GM23248 (cell line): Measurements from ENCODE around the gene DENND4C. TPM values are rescaled to one million over a fixed set of nuclear protein-coding genes. Genes with fewer than 3 reads are reported as not detected.

Source experiments
- DNase-seq: peaks from one replicate; pipeline ENCODE4 v3.0.0-alpha.2; 2015
- H2AFZ ChIP-seq: fragments of 200-600 bp; sonication (generic); 2 replicates; pipeline ENCODE4 v1.6.1; 2016; ENCODE audit warnings: antibody characterized with exemption
- H3F3A ChIP-seq: fragments of 200-600 bp; sonication (generic); 2 replicates; pipeline ENCODE4 v1.6.1; 2016; ENCODE audit warnings: mild to moderate bottlenecking, antibody characterized with exemption, mixed run types; ENCODE audit not compliant: insufficient read depth
- H3K27ac ChIP-seq: fragments of 200-600 bp; sonication (generic); 2 replicates; pipeline ENCODE4 v1.5.1; 2016; ENCODE audit warnings: mild to moderate bottlenecking
- H3K27me3 ChIP-seq: fragments of 200-600 bp; sonication (generic); replicated peaks from 2 replicates; pipeline ENCODE4 v1.6.1; 2016; ENCODE audit warnings: mild to moderate bottlenecking; ENCODE audit not compliant: insufficient read depth
- H3K36me3 ChIP-seq: fragments of 200-600 bp; sonication (generic); 2 replicates; pipeline ENCODE4 v1.6.1; 2016; ENCODE audit warnings: low read depth, mild to moderate bottlenecking
- H3K4me1 ChIP-seq: fragments of 200-600 bp; sonication (generic); 2 replicates; pipeline ENCODE4 v1.6.1; 2016; ENCODE audit warnings: mild to moderate bottlenecking; ENCODE audit not compliant: insufficient read depth
- H3K4me2 ChIP-seq: fragments of 200-600 bp; sonication (generic); one replicate; pipeline ENCODE4 v1.6.1; 2016; ENCODE audit warnings: mild to moderate bottlenecking; ENCODE audit not compliant: unreplicated experiment
- H3K4me3 ChIP-seq: fragments of 200-600 bp; sonication (generic); 2 replicates; pipeline ENCODE4 v1.5.1; 2016; ENCODE audit warnings: mild to moderate bottlenecking
- H3K79me2 ChIP-seq: fragments of 200-600 bp; sonication (generic); 2 replicates; pipeline ENCODE4 v1.6.1; 2016; ENCODE audit warnings: mild to moderate bottlenecking; ENCODE audit not compliant: insufficient read depth
- H3K9ac ChIP-seq: fragments of 200-600 bp; sonication (generic); 2 replicates; pipeline ENCODE4 v1.6.1; 2016; ENCODE audit warnings: mild to moderate bottlenecking
- H3K9me2 ChIP-seq: fragments of 200-600 bp; sonication (generic); 2 replicates; pipeline ENCODE4 v1.6.1; 2016; ENCODE audit warnings: mixed run types, mild to moderate bottlenecking, moderate library complexity; ENCODE audit not compliant: insufficient read depth
- H3K9me3 ChIP-seq: fragments of 200-600 bp; sonication (generic); one replicate; pipeline ENCODE4 v1.6.1; 2017; ENCODE audit warnings: low read depth
- H4K20me1 ChIP-seq: fragments of 200-600 bp; sonication (generic); 2 replicates; pipeline ENCODE4 v1.6.0; 2016; ENCODE audit not compliant: insufficient read depth
- EZH2 ChIP-seq: fragments of 200-600 bp; sonication (generic); IDR thresholded peaks from 2 replicates; pipeline ENCODE4 v1.6.1; 2018; ENCODE audit warnings: antibody characterized with exemption, mild to moderate bottlenecking; ENCODE audit not compliant: insufficient read depth, poor library complexity, severe bottlenecking
- EZH2phosphoT487 ChIP-seq: fragments of 200-600 bp; sonication (generic); IDR thresholded peaks from 2 replicates; pipeline ENCODE4 v1.6.1; 2018; ENCODE audit warnings: antibody characterized with exemption, moderate library complexity, mild to moderate bottlenecking, low read depth; ENCODE audit not compliant: insufficient read depth
- WGBS, 2 experiments: methylation state at CpG; one replicate each; pipeline ENCODE4 v1.1.6; 2015 to 2017; ENCODE audit warnings: low lambda C conversion rate in 2 of 2, low coverage in 1 of 2; ENCODE audit errors: missing lambda C conversion rate in 2 of 2; 5-methylcytosine and 5-hydroxymethylcytosine counted together
- in situ Hi-C: fragments of 300-500 bp; cut with MboI; formaldehyde crosslinking; loops from 2 replicates; pipeline ENCODE4 v1.15.0; 2020
- polyA plus RNA-seq: library from polyadenylated mRNA; unstranded; fragments of >200 nt; fragmentation: Nextera tagmentation; extraction: Ambion mirVana; gene quantifications from 2 replicates; pipeline ENCODE4 v1.2.1, GENCODE V29; 2016
- total RNA-seq: library from RNA; depleted of rRNA; stranded (reverse); fragments of >200 nt; shearing (Covaris generic); gene quantifications from 2 replicates; pipeline ENCODE4 v1.2.3, GENCODE V29; 2014

DENND4C gene
- total and polyA plus RNA-seq, 2 experiments from 2014 or later, result 11.8 to 28.9 TPM

- H3K9ac ChIP-seq, result peak overlapping the region; percentile 95
Measured at GRCh38 chr9:19232823-19233194, 2.3 kb downstream of the DENND4C start.

GRCh38 chr9:19233344-19233743 is 2.9 kb downstream of the DENND4C start:
- H3K4me1 ChIP-seq, result peaks cover 16% of the 10 kb centered on the region; the same call in 1 of the 2 replicates
- no peaks in the 10 kb centered on the region for H3K36me3 ChIP-seq
- no peaks in the 10 kb centered on the region for H3K9me3 ChIP-seq
- H3K27me3 ChIP-seq, result no peaks in the 10 kb centered on the region
- no peak for TF ChIP-seq EZH2phosphoT487
- TF ChIP-seq EZH2, result no peak
- peaks cover 74% of the 10 kb centered on the region for H3K79me2 ChIP-seq
- H3F3A ChIP-seq, result peaks cover 20% of the 10 kb centered on the region
- no peak overlapping the region for H2AFZ ChIP-seq
- DNase-seq, result peak; percentile 22
- H3K27ac ChIP-seq, result peak overlapping the region; percentile 88; the same call in 1 of the 2 replicates
- 48 to 57% methylated on average over 3 to 5 of the region's 5 CpGs for WGBS, 2 experiments
- H3K4me2 ChIP-seq, result peak overlapping the region; percentile 95
- peak overlapping the region; percentile 95 for H3K9ac ChIP-seq
- H3K4me3 ChIP-seq, result peak overlapping the region; percentile 94
- in situ Hi-C loops, result no loop called here
- no peaks in the 10 kb centered on the region for H3K9me2 ChIP-seq
- no peaks in the 10 kb centered on the region; the same call in 1 of the 2 replicates for H4K20me1 ChIP-seq

More at GRCh38 chr9:19232823-19233194, 2.3 kb downstream of the DENND4C start:
- TF ChIP-seq EZH2phosphoT487 (no peak), EZH2 (no peak)
- Histone ChIP-seq H4K20me1 (no peaks in the 10 kb centered on the region; the same call in 1 of the 2 replicates), H3K9me2 (no peaks in the 10 kb centered on the region), H3K27me3 (no peaks in the 10 kb centered on the region), H3K4me1 (peaks cover 16% of the 10 kb centered on the region; the same call in 1 of the 2 replicates), H3K9me3 (no peaks in the 10 kb centered on the region), H2AFZ (peak overlapping the region; percentile 82; the same call in 1 of the 2 replicates), H3K4me3 (peak overlapping the region; percentile 94), H3K36me3 (no peaks in the 10 kb centered on the region), H3F3A (peaks cover 20% of the 10 kb centered on the region), H3K27ac (peak overlapping the region; percentile 88), H3K79me2 (peaks cover 70% of the 10 kb centered on the region), H3K4me2 (peak overlapping the region; percentile 95)
- WGBS, 2 experiments, result 0 to 5% methylated on average over 1 of the region's 1 CpG
- in situ Hi-C loops, result no loop called here
- peak; percentile 57 for DNase-seq

GRCh38 chr9:19239955-19240354 is 9.5 kb downstream of the DENND4C start:
- in situ Hi-C loops, result no loop called here
- H3K9me2 ChIP-seq, result no peaks in the 10 kb centered on the region
- no peaks in the 10 kb centered on the region; the same call in 1 of the 2 replicates for H4K20me1 ChIP-seq

GRCh38 chr9:19241728-19242127 is 11.2 kb downstream of the DENND4C start:
- peaks cover 97% of the 10 kb centered on the region for H3K79me2 ChIP-seq
- H3K27ac ChIP-seq, result no peak overlapping the region
- no peak for DNase-seq
- in situ Hi-C loops, result no loop called here
- H3K27me3 ChIP-seq, result no peaks in the 10 kb centered on the region
- no peak overlapping the region for H3K4me3 ChIP-seq
- TF ChIP-seq EZH2, result no peak
- TF ChIP-seq EZH2phosphoT487, result no peak
- no peak overlapping the region for H2AFZ ChIP-seq
- H3K9me3 ChIP-seq, result no peaks in the 10 kb centered on the region
- no peak overlapping the region for H3K4me2 ChIP-seq
- no peak overlapping the region for H3K9ac ChIP-seq
- H4K20me1 ChIP-seq, result no peaks in the 10 kb centered on the region; the same call in 1 of the 2 replicates
- H3K9me2 ChIP-seq, result no peaks in the 10 kb centered on the region
- H3K4me1 ChIP-seq, result no peaks in the 10 kb centered on the region
- H3F3A ChIP-seq, result no peaks in the 10 kb centered on the region
- 87 to 88% methylated on average over 6 of the region's 6 CpGs for WGBS, 2 experiments
- no peaks in the 10 kb centered on the region for H3K36me3 ChIP-seq

More at GRCh38 chr9:19239955-19240354, 9.5 kb downstream of the DENND4C start:
- Histone ChIP-seq H3F3A (no peaks in the 10 kb centered on the region), H3K4me3 (no peak overlapping the region), H3K79me2 (peaks cover 97% of the 10 kb centered on the region), H3K9ac (no peak overlapping the region), H3K4me1 (no peaks in the 10 kb centered on the region), H2AFZ (no peak overlapping the region), H3K27ac (no peak overlapping the region), H3K4me2 (no peak overlapping the region), H3K27me3 (no peaks in the 10 kb centered on the region), H3K9me3 (no peaks in the 10 kb centered on the region), H3K36me3 (no peaks in the 10 kb centered on the region)
- no peak for DNase-seq
- no peak for TF ChIP-seq EZH2
- TF ChIP-seq EZH2phosphoT487, result no peak
